Measurements from ENCODE around the gene MAOA. TPM values are rescaled to one million over a fixed set of nuclear protein-coding genes. Genes with fewer than 3 reads are reported as not detected.
A peak's percentile ranks its signal among the peaks of the same experiment; 100 is the strongest.

MAOA gene
- total and polyA plus RNA-seq, 2 experiments from 2014 or later = 54.0 to 110 TPM

DNA sequence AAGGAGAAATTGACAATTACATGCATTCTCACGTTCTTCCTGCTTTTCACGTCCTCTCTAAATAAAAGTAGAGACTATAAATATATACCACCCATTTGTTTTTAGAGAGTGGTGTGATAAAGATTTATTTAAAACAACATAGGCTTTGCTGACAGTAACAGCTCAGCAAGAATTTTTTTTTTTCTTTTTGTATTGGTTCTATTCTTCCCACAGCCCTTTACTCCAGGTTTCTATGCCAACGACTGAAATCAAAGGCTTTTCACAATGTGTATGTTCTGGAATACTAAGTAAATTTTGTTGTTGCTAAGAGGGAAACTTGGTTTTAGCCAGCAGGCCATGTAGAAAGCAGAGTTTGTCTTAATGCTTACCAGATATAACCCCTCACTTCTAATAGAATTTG, 43.4 kb downstream of the MAOA start:
- H3K9me2 ChIP-seq (replicated peaks; ENCODE audit: insufficient read depth) = no peaks in the 10 kb centered on the region
- TF ChIP-seq EZH2 (IDR thresholded peaks at IDR 0.05; ENCODE audit: borderline replicate concordance) (no peak), EZH2phosphoT487 (IDR thresholded peaks at IDR 0.05; ENCODE audit: low read depth, severe bottlenecking, unreplicated experiment) (no peak)
- TF ChIP-seq, protein P1, sequence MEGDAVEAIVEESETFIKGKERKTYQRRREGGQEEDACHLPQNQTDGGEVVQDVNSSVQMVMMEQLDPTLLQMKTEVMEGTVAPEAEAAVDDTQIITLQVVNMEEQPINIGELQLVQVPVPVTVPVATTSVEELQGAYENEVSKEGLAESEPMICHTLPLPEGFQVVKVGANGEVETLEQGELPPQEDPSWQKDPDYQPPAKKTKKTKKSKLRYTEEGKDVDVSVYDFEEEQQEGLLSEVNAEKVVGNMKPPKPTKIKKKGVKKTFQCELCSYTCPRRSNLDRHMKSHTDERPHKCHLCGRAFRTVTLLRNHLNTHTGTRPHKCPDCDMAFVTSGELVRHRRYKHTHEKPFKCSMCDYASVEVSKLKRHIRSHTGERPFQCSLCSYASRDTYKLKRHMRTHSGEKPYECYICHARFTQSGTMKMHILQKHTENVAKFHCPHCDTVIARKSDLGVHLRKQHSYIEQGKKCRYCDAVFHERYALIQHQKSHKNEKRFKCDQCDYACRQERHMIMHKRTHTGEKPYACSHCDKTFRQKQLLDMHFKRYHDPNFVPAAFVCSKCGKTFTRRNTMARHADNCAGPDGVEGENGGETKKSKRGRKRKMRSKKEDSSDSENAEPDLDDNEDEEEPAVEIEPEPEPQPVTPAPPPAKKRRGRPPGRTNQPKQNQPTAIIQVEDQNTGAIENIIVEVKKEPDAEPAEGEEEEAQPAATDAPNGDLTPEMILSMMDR (IDR thresholded peaks at IDR 0.05; ENCODE audit: poor library complexity) = no peak
- H3K9me3 ChIP-seq (ENCODE audit: low read depth) = no peaks in the 10 kb centered on the region
- 63% methylated on average over 3 of the region's 3 CpGs for WGBS (ENCODE audit: low lambda C conversion rate, missing lambda C conversion rate)
- H3K27me3 ChIP-seq = no peaks in the 10 kb centered on the region
- H3K79me2 ChIP-seq = no peaks in the 10 kb centered on the region
- no peak overlapping the region for H3K27ac ChIP-seq
- no peak for DNase-seq (ENCODE audit: low spot score)
- H3K36me3 ChIP-seq (replicated peaks; ENCODE audit: insufficient read depth, low read depth) = no peaks in the 10 kb centered on the region
- H3K4me1 ChIP-seq (ENCODE audit: insufficient read depth) = peaks cover 24% of the 10 kb centered on the region
- H3K4me2 ChIP-seq = no peak overlapping the region
- no peaks in the 10 kb centered on the region for H4K20me1 ChIP-seq (ENCODE audit: insufficient read depth, poor library complexity, severe bottlenecking)
- no peak overlapping the region for H2AFZ ChIP-seq
- no peak overlapping the region for H3K4me3 ChIP-seq

DNA sequence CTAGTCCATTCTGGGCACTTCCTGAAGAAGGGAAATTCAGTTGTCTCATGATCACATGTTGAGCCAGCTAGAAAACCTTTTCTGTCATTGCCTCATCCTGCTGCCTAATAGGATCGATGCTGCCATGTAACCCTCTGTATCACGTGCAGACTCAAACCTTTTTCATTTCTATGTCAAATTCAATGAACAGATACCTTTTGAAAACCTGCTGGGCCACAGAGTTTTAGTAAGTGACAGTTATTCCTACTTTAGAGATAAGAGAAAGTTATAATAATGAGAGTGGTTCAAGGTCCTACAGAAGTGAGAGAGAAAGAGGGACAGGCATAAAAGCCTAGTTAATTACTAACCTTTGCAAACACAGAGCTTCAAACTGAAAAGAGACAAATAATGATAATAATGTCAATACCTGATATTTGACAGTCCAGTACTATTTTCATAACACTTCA, 46.0 kb downstream of the MAOA start:
- H3K9me3 ChIP-seq (ENCODE audit: low read depth) = no peaks in the 10 kb centered on the region
- H3K4me3 ChIP-seq = no peak overlapping the region
- DNase-seq (ENCODE audit: low spot score) = peak; percentile 10
- H3K27ac ChIP-seq = peak overlapping the region; percentile 67
- peak overlapping the region; percentile 37 for H3K4me2 ChIP-seq
- no peaks in the 10 kb centered on the region for H3K36me3 ChIP-seq (replicated peaks; ENCODE audit: insufficient read depth, low read depth)
- no peaks in the 10 kb centered on the region for H3K27me3 ChIP-seq
- TF ChIP-seq EZH2phosphoT487 (IDR thresholded peaks at IDR 0.05; ENCODE audit: low read depth, severe bottlenecking, unreplicated experiment) = no peak
- TF ChIP-seq EZH2 (IDR thresholded peaks at IDR 0.05; ENCODE audit: borderline replicate concordance) = no peak
- TF ChIP-seq, protein P1 (IDR thresholded peaks at IDR 0.05; ENCODE audit: poor library complexity) = no peak
- no peaks in the 10 kb centered on the region for H3K79me2 ChIP-seq
- no peak overlapping the region for H2AFZ ChIP-seq
- WGBS (ENCODE audit: low lambda C conversion rate, missing lambda C conversion rate) = 41% methylated on average over 2 of the region's 2 CpGs
- H3K9me2 ChIP-seq (replicated peaks; ENCODE audit: insufficient read depth) = no peaks in the 10 kb centered on the region
- no peaks in the 10 kb centered on the region for H4K20me1 ChIP-seq (ENCODE audit: insufficient read depth, poor library complexity, severe bottlenecking)
- peaks cover 24% of the 10 kb centered on the region for H3K4me1 ChIP-seq (ENCODE audit: insufficient read depth)

DNA sequence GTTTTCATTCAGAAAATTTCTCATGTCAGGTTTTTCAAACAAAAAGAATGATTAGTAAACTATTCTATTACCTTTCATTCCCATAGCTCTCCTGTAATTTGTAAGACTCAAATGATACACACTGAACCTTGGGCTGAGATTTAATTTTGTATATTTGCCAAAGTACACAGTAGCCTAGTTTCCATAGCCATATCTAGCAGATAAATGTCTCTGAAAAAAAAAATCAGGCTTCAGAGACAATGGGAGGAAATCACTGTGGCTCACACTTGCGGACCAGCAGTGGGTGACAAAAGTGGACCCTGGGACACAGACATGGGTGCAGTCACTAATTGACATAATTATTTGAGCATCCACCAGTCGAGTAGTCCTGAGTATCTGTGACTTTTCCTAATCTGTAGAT, 46.6 kb downstream of the MAOA start:
- no peaks in the 10 kb centered on the region for H3K9me3 ChIP-seq (ENCODE audit: low read depth)
- H3K79me2 ChIP-seq = no peaks in the 10 kb centered on the region
- H2AFZ ChIP-seq = no peak overlapping the region
- H3K27me3 ChIP-seq = no peaks in the 10 kb centered on the region
- no peaks in the 10 kb centered on the region for H4K20me1 ChIP-seq (ENCODE audit: insufficient read depth, poor library complexity, severe bottlenecking)
- no peaks in the 10 kb centered on the region for H3K9me2 ChIP-seq (replicated peaks; ENCODE audit: insufficient read depth)
- H3K4me1 ChIP-seq (ENCODE audit: insufficient read depth) = peaks cover 28% of the 10 kb centered on the region
- TF ChIP-seq, protein P1 (IDR thresholded peaks at IDR 0.05; ENCODE audit: poor library complexity) = no peak
- no peak for TF ChIP-seq EZH2 (IDR thresholded peaks at IDR 0.05; ENCODE audit: borderline replicate concordance)
- TF ChIP-seq EZH2phosphoT487 (IDR thresholded peaks at IDR 0.05; ENCODE audit: low read depth, severe bottlenecking, unreplicated experiment) = no peak
- H3K4me2 ChIP-seq = peak overlapping the region; percentile 41
- WGBS (ENCODE audit: low lambda C conversion rate, missing lambda C conversion rate) = 52% methylated on average over 2 of the region's 2 CpGs
- DNase-seq (ENCODE audit: low spot score) = no peak
- H3K36me3 ChIP-seq (replicated peaks; ENCODE audit: insufficient read depth, low read depth) = no peaks in the 10 kb centered on the region
- no peak overlapping the region for H3K4me3 ChIP-seq
- peak overlapping the region; percentile 67 for H3K27ac ChIP-seq
